Measurements from ENCODE around the gene WDR82.

Gene WDR82

DNA sequence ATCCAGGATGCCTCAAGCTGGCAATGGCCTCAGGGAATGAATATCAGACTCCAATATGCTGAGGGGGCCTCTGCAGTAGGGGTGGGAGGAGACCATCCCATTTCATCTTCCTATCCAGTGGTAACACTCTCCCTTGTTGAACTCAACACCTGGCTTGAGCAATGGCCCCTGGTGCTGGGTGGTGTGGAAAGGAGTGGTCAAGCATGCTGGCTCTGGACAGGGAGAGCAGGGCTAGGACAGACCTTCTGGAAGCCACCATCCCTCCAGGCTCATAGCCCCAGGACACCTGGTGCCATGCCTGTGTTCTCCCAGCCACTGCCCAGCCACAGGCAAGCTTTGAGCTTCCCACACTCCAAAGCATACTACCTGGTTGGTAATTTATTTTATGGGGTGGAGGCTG, 47.2 kb upstream of the WDR82 start:
- H3K27ac ChIP-seq (ENCODE audit: low read length), result no peak overlapping the region
- ATAC-seq (ENCODE audit: insufficient read depth, low read depth) (no peak), DNase-seq (no peak)
- H3K9me3 ChIP-seq (ENCODE audit: insufficient read depth, low read length, severe bottlenecking), result no peaks in the 10 kb centered on the region
- no peaks in the 10 kb centered on the region for H3K27me3 ChIP-seq (ENCODE audit: insufficient read depth, low read length, poor library complexity)
- H3K9ac ChIP-seq (ENCODE audit: low read depth, low read length), result no peak overlapping the region
- H3K36me3 ChIP-seq (ENCODE audit: insufficient read depth, low read length), result no peaks in the 10 kb centered on the region
- H3K4me3 ChIP-seq (ENCODE audit: low read depth in 1 of 2, low read length in 2 of 2), result no peak overlapping the region
- TF ChIP-seq EZH2 (IDR thresholded peaks at IDR 0.05; ENCODE audit: borderline replicate concordance, low read depth, low read length, severe bottlenecking), result no peak
- TF ChIP-seq, protein P1, sequence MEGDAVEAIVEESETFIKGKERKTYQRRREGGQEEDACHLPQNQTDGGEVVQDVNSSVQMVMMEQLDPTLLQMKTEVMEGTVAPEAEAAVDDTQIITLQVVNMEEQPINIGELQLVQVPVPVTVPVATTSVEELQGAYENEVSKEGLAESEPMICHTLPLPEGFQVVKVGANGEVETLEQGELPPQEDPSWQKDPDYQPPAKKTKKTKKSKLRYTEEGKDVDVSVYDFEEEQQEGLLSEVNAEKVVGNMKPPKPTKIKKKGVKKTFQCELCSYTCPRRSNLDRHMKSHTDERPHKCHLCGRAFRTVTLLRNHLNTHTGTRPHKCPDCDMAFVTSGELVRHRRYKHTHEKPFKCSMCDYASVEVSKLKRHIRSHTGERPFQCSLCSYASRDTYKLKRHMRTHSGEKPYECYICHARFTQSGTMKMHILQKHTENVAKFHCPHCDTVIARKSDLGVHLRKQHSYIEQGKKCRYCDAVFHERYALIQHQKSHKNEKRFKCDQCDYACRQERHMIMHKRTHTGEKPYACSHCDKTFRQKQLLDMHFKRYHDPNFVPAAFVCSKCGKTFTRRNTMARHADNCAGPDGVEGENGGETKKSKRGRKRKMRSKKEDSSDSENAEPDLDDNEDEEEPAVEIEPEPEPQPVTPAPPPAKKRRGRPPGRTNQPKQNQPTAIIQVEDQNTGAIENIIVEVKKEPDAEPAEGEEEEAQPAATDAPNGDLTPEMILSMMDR (IDR thresholded peaks at IDR 0.05; ENCODE audit: borderline replicate concordance, extremely low read depth, low read length, poor library complexity, severe bottlenecking), result no peak
- no peaks in the 10 kb centered on the region for H3K79me2 ChIP-seq (ENCODE audit: insufficient read depth, low read length)
- no peak overlapping the region for H3K4me2 ChIP-seq (ENCODE audit: insufficient read depth, low read length)
- 0 out of 2 replicates have a peak, but pooled peaks cover 3% of the 10 kb centered on the region for H4K20me1 ChIP-seq (ENCODE audit: insufficient read depth, low read length)
- H3K4me1 ChIP-seq (ENCODE audit: insufficient read depth, low read length), result no peaks in the 10 kb centered on the region
- no peak overlapping the region for H2AFZ ChIP-seq (ENCODE audit: low read depth, low read length)

DNA sequence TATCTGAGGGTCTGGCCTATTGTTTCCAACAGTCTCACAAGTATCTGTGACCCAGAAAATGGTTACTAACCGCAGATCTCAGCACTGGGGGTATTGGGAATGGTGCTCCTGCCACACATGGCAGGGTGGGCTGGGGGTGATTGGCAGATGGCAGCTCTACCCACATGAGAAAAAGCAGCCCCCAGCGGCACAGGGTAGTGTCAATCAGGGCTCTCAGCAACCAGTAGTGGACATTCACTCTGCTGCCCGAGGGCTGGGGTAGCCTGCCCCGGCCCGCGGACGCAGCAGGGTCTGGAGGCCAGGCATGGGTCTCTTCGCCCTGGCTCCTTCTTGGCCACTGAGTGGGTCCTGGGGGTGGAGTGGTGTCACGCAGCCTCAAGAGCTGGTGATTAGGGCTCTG, 46.2 kb upstream of the WDR82 start:
- H3K4me2 ChIP-seq (ENCODE audit: insufficient read depth, low read length), result no peak overlapping the region
- no peaks in the 10 kb centered on the region for H3K36me3 ChIP-seq (ENCODE audit: insufficient read depth, low read length)
- ATAC-seq (ENCODE audit: insufficient read depth, low read depth), result no peak

DNA sequence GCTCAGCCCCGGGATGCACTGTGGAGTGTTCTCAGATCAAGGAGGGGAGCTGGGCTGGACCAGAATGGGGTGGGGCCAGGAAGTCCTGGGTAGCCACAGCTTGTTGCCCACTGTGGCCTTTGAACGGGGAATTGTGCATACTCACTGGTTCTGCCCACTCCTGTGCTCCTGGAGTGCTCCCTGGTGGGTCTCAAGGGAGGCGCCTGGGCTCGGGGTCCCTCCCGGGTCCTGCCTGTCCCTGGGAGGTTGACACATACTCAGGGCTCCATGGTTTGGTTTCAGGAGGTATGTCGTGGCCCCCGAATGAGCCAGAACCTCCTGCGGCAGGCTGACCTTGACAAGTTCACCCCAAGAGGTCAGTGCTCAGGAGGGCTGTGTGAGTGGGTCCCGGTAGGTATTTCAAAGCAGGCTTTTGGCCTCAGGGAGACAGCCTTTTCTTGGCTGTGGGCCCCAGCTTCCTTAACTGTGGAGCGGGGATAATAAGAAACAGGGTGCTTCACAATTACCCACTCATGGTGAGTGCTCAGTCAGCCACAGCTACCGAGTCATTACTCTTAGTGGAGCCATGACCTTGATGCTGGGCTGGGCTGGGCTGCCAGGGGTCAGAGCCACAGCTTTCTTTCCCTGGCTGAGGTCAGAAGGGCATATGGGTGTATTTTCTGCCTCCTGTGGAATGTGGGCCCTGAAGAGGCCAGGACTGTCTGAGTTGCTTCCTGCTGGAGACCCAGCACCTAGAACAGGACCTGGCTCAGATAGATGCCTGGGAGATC, 45.3 kb upstream of the WDR82 start:
- no peak overlapping the region for H3K4me3 ChIP-seq (ENCODE audit: low read depth in 1 of 2, low read length in 2 of 2)
- no peaks in the 10 kb centered on the region for H3K79me2 ChIP-seq (ENCODE audit: insufficient read depth, low read length)
- H4K20me1 ChIP-seq (ENCODE audit: insufficient read depth, low read length), result 0 out of 2 replicates have a peak, but pooled peaks cover 3% of the 10 kb centered on the region
- H2AFZ ChIP-seq (ENCODE audit: low read depth, low read length), result no peak overlapping the region
- H3K4me2 ChIP-seq (ENCODE audit: insufficient read depth, low read length), result no peak overlapping the region
- 0 out of 2 replicates have a peak overlapping the region, but pooled peaks have one; percentile 11 for H3K9ac ChIP-seq (ENCODE audit: low read depth, low read length)
- TF ChIP-seq EZH2 (IDR thresholded peaks at IDR 0.05; ENCODE audit: borderline replicate concordance, low read depth, low read length, severe bottlenecking), result no peak
- TF ChIP-seq, protein P1 (IDR thresholded peaks at IDR 0.05; ENCODE audit: borderline replicate concordance, extremely low read depth, low read length, poor library complexity, severe bottlenecking), result no peak
- no peaks in the 10 kb centered on the region for H3K36me3 ChIP-seq (ENCODE audit: insufficient read depth, low read length)
- H3K27me3 ChIP-seq (ENCODE audit: insufficient read depth, low read length, poor library complexity), result no peaks in the 10 kb centered on the region
- DNase-seq, result no peak
- H3K27ac ChIP-seq (ENCODE audit: low read length), result no peak overlapping the region
- no peak for ATAC-seq (ENCODE audit: insufficient read depth, low read depth)
- no peaks in the 10 kb centered on the region for H3K4me1 ChIP-seq (ENCODE audit: insufficient read depth, low read length)
- no peaks in the 10 kb centered on the region for H3K9me3 ChIP-seq (ENCODE audit: insufficient read depth, low read length, severe bottlenecking)

More for the DNA sequence above, 46.2 kb upstream of the WDR82 start:
- Histone ChIP-seq H3K27ac (ENCODE audit: low read length) (no peak overlapping the region), H2AFZ (ENCODE audit: low read depth, low read length) (no peak overlapping the region), H3K27me3 (ENCODE audit: insufficient read depth, low read length, poor library complexity) (no peaks in the 10 kb centered on the region), H3K4me1 (ENCODE audit: insufficient read depth, low read length) (no peaks in the 10 kb centered on the region), H3K9ac (ENCODE audit: low read depth, low read length) (no peak overlapping the region), H4K20me1 (ENCODE audit: insufficient read depth, low read length) (0 out of 2 replicates have a peak, but pooled peaks cover 3% of the 10 kb centered on the region), H3K79me2 (ENCODE audit: insufficient read depth, low read length) (no peaks in the 10 kb centered on the region), H3K9me3 (ENCODE audit: insufficient read depth, low read length, severe bottlenecking) (no peaks in the 10 kb centered on the region), H3K4me3 (ENCODE audit: low read depth in 1 of 2, low read length in 2 of 2) (no peak overlapping the region)
- no peak for DNase-seq
- no peak for TF ChIP-seq EZH2 (IDR thresholded peaks at IDR 0.05; ENCODE audit: borderline replicate concordance, low read depth, low read length, severe bottlenecking)
- TF ChIP-seq, protein P1 (IDR thresholded peaks at IDR 0.05; ENCODE audit: borderline replicate concordance, extremely low read depth, low read length, poor library complexity, severe bottlenecking), result no peak

Measured in DND-41 (cell line).